Stimulated activated naive CD4-positive, alpha-beta T cell treated with Interleukin-2 at 50 U/mL for 16 hours (primary cell): ENCODE results near the gene C22orf42.
"Not testable (repeated sequence)": the region's sequence is repeated elsewhere in the genome, so short reads cannot be mapped to it uniquely, and the experiment has no call there.

Experiments used
- DNase-seq: peaks from one replicate; lab custom pipeline; 2025; lab: John Stamatoyannopoulos, UW

C22orf42 gene

GRCh38 chr22:32158712-32159533 is at the start of gene C22orf42:
Gene C22orf42, minus strand, starts transcription at chr22:32159303. Its CDS starts 88 bp downstream, at chr22:32159215.
- DNase-seq = no peak

- DNase-seq = no peak
Measured at GRCh38 chr22:32208681-32209080, 49.6 kb upstream of the C22orf42 start.

- no peak for DNase-seq
Measured at GRCh38 chr22:32207971-32208480, 48.9 kb upstream of the C22orf42 start.

GRCh38 chr22:32206774-32207758 is 48.0 kb upstream of the C22orf42 start:
- DNase-seq = no peak

GRCh38 chr22:32205974-32206773 is 47.1 kb upstream of the C22orf42 start:
- DNase-seq = no peak

- DNase-seq = peak; percentile 18
Measured at GRCh38 chr22:32204856-32205722, 46.0 kb upstream of the C22orf42 start, which contains the start of gene RFPL2. Gene RFPL2, minus strand, starts transcription at chr22:32205073. Its CDS starts 2,622 bp downstream, at chr22:32202451.

GRCh38 chr22:32204040-32204855 is 45.1 kb upstream of the C22orf42 start:
- DNase-seq = no peak

- DNase-seq = no peak
Measured at GRCh38 chr22:32203181-32204039, 44.3 kb upstream of the C22orf42 start.

GRCh38 chr22:32202539-32203180 is 43.6 kb upstream of the C22orf42 start:
- no peak for DNase-seq

- no peak for DNase-seq
Measured at GRCh38 chr22:32202161-32202538, 43.0 kb upstream of the C22orf42 start.

GRCh38 chr22:32200752-32201151 is 41.6 kb upstream of the C22orf42 start:
- no peak for DNase-seq

- no peak for DNase-seq
Measured at GRCh38 chr22:32199961-32200360, 40.9 kb upstream of the C22orf42 start.

- no peak for DNase-seq
Measured at GRCh38 chr22:32199341-32199740, 40.2 kb upstream of the C22orf42 start.

- not testable (repeated sequence) for DNase-seq
Measured at GRCh38 chr22:32197553-32198226, 38.6 kb upstream of the C22orf42 start.

- not testable (repeated sequence) for DNase-seq
Measured at GRCh38 chr22:32195900-32196299, 36.8 kb upstream of the C22orf42 start.

GRCh38 chr22:32193346-32193745 is 34.2 kb upstream of the C22orf42 start:
- DNase-seq = not testable (repeated sequence)

- DNase-seq = not testable (repeated sequence)
Measured at GRCh38 chr22:32191021-32191420, 31.9 kb upstream of the C22orf42 start.

- no peak for DNase-seq
Measured at GRCh38 chr22:32185821-32186220, 26.7 kb upstream of the C22orf42 start.
